GM18861 (cell line): ENCODE data around the gene KCTD17.

Source experiments
- ATAC-seq: cut with Tn5 transposase; IDR thresholded peaks from one replicate; pipeline ENCODE4 v1.9.1; 2021; ENCODE audit not compliant: unreplicated experiment

KCTD17 gene, protein sequence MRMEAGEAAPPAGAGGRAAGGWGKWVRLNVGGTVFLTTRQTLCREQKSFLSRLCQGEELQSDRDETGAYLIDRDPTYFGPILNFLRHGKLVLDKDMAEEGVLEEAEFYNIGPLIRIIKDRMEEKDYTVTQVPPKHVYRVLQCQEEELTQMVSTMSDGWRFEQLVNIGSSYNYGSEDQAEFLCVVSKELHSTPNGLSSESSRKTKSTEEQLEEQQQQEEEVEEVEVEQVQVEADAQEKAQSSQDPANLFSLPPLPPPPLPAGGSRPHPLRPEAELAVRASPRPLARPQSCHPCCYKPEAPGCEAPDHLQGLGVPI

GRCh38 chr22:37051391-37052385 is at the start of gene KCTD17:
KCTD17 (plus strand) TSS chr22:37051742; CDS start chr22:37051761, 19 bp downstream.
- ATAC-seq, result peak; percentile 45

DNA sequence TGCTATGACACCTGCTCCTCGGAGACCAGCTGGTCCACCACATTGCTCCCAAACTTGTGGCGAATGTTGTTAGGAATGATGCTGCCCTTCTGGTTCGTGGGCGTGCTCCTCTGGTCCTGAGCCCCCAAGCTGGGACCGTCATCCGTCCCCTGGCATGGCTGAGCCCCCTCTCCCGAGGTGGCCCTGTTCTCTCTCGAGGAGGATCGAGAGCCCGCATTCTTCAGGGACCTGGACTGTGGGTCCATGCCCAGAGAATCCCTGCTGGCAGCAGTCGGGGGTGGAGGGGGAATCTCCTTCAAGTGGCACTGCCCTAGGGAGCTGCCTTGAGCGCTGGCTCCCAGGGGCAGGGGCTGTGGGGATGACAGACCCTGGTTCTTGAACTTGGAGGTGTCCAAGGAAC is 49.7 kb upstream of the KCTD17 start:
- no peak for ATAC-seq

- ATAC-seq, result no peak
Measured at GRCh38 chr22:37002633-37003032, 48.9 kb upstream of the KCTD17 start.

GRCh38 chr22:37007651-37008050 is 43.9 kb upstream of the KCTD17 start:
- no peak for ATAC-seq

DNA sequence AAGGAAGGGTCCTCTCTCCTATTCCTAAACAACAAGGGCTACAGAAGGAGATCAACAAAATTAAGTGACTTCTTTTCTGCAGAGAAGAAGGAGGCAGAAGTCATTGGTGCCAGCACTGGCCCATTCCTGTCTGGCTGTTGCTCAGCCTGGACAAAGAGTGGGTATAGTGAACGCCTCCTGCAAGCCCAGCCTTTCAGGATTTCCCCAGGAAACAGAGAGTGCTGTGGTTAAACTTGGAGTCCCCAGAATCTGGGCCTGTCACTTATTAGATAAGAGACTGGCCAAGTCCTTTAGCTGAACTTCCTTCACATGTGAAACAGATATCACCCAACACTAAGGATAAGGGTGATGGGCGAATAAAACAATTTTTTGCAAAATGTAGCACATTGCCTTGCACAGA is 43.2 kb upstream of the KCTD17 start:
- no peak for ATAC-seq

DNA sequence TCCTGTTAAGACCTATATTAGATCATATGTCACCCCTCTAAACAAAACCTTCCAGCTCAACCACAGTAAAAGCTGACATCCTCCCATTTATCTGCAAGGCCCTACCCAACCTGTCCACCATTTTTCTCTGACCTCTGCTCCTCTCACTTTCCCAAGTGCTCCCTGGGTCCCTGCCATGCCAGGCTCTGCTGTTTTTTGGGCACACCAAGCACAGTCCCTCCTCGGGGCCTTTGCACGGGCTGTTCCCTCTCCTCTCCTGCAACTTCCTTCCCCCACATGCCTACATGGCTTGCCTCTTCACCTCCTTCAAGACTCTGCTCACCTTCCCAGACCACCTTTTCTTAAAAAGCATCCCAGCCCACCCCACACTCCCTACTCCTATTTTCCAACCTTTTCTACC is 42.1 kb upstream of the KCTD17 start:
- ATAC-seq, result no peak

DNA sequence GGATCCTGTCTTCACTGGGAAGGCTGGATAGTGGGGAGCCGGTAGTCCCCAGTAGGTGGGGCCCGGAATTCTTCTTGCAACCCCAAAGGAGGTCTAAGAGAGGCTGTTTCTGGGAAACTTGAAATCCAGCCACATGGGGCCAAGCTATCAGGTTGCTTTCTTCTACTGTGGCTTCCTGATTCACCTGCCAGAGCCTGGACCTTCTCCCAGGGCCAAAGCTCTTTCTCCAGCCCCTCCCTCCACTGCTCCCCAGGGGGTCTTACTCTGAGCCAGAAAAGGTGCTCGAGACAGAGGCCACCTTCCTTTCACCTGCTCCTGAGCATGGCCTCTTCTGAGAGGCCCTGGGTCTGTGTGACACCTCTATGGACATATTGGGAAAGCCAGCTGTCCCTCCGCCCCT is 41.4 kb upstream of the KCTD17 start:
- ATAC-seq, result no peak

DNA sequence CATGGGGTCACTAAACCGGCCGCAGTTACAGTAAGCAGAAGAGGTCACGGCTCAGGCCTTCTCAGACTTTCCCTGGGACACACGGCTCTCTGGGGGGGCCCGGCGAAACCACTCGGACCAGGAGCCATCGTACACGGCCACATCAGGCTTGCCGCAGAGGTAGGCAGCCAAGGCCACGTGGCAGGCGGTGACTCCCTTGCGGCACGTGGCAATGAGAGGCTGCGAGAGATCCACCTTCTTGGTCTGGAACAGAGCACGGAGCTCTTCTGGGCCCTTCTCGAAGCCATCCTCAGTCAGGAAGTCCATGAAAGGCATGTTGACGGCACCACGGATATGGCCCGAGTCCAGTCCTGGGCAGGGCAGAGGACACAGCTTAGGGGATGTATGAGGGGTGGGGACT is 40.6 kb upstream of the KCTD17 start:
- no peak for ATAC-seq

DNA sequence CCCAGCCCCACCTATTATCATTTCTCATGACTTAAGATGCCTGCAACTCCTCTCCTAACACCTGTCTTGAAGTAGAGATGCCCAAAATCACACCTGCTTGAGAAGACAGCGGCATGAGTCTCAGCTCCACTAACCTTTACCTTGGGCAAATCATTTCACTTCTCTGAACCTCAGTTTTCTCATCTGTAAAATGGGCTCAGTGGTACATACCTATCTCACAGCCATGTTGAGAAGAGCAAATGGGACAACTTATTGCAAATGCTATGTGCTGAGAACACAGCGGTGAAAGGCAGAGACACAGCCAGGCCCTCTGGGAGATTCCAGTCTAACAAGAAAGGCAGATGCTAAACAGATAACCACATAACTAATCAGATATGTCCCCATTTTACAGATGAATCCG is 40.1 kb upstream of the KCTD17 start:
- ATAC-seq, result no peak

DNA sequence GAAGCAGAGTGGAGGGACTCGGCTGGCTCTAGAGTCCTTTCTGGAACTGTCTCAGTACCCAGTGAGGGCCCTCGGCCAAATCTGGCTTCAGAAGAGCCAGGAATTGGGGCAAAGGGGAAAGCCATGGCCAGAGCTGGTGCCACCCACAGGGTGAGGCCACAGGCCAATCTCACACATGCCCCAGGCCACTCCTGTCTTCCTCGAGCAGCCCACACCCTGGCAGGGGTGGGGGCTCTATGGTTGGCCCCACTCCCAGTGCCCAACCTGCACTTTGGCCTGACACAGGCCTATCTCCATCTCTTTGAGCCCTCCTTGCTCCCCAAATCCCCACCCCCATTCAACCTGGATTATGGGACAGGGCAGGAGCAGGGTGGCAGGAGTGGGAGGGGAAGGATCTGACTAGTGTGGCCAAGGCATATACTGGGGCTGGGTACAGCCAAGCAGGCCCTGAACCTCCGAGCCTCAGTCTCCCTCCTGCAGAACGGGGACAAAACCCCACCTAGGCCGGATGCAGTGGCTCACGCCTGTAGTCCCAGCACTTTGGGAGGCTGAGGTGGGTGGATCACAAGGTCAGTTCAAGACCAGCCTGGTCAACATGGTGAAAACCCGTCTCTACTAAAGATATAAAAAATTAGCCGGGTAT is 39.2 kb upstream of the KCTD17 start:
- no peak for ATAC-seq

GRCh38 chr22:37012956-37013355 is 38.6 kb upstream of the KCTD17 start:
- no peak for ATAC-seq

GRCh38 chr22:37014415-37014806 is 37.1 kb upstream of the KCTD17 start:
- no peak for ATAC-seq

DNA sequence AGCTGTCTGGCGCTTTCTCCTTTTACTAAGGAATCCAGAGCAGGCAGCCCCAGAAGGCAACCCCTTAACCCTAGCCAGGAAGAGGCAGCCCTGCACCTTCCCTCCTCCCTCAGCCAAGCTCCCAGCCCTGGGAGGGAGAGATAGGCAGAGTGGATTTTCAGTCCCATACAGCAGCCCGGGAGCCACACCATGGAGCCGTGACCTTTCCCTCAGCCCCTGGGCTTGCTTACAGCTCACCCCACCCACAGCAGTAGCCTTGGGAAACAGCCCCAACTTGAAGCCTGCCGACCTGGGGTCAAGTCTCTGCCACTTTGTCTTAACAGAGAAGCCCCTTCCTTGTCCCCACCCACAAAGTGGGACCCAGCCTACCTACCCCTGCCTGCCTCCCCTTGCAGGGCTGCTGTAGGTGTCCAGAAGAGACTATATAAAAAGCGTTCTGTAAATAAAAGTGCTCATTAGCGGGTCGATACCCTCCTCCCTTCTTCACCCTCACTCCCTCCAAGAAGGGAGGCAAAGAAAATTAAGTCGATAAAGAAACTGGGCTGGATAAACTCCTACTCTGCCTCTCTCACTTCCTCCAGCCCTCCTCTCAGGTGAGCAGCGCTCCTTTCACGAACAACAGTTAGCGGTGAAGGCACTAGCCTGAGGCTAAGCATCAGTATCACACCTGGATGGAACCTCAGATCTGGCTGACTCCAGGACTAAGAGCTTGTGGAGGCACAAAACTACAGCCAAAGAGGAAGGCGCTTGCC is 36.5 kb upstream of the KCTD17 start:
- ATAC-seq, result no peak

DNA sequence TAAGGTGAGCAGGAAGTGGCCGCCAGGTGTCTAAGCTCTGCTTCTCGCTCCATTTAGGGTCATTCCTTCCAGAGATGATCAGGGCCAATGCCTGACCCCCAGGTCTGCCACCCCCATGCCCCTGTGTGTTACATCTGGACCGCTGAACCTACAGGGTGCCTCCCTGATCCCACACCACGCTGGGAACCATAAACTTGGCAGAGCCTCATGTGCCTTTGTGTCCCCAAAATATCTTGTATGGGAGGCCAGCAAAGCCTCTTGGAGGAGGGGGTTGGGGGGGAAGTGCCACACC is 36.0 kb upstream of the KCTD17 start:
- no peak for ATAC-seq

DNA sequence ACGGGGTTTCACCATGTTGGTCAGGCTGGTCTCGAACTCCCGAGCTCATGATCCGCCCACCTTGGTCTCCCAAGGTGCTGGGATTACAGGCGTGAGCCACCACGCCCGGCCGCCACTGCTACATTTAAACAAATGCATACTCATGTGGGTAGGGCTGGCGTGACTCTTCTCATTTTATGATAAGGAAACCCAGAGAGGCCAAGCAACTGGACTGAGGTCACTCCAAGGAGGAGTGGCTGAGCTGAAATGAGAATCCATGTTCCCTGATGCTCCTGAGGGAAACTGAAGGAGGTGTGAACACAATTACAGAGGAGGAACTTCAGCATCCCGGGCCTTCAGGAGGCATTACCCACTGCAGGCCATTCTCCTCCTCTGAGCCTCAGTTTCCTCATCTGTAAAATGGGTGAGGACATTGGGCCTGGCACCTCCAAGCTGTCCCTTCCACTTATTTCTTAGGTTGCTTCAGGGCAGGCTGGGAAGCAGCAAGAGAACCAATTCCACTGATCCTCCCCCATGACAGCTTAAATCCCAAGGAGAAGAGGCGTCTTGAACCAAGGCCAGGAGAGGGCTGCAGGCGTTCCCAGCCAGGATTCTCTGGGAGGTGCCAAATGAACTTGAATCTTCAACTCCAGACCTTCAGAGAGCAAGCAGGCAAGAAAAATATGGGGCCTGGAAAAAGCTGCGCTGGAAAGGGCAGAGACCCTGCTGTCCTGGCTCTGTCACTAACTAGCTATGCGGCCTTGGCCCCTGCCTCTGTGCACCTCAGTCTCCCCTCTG is 35.2 kb upstream of the KCTD17 start:
- ATAC-seq, result no peak

DNA sequence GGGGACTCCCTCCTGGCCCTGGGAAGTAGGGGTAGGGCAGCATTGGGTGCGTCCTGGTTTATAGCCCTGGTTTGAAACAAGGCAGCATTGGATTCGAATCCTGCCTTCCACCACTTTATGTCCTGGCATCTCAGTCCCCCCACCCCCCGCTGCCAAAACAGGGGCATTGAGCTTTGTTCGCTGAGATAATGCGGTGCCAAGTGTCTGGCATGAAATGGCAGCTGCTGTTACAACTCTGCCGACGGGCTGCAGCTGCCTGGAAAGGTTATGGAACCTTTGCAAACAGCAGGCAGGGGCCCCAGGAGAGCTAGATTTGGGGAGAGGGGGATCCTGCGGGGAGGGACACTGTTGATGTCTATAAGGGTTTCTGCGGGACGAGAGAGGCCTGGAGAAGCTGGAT is 34.2 kb upstream of the KCTD17 start:
- no peak for ATAC-seq

GRCh38 chr22:37018086-37018814 is 33.3 kb upstream of the KCTD17 start:
- no peak for ATAC-seq

DNA sequence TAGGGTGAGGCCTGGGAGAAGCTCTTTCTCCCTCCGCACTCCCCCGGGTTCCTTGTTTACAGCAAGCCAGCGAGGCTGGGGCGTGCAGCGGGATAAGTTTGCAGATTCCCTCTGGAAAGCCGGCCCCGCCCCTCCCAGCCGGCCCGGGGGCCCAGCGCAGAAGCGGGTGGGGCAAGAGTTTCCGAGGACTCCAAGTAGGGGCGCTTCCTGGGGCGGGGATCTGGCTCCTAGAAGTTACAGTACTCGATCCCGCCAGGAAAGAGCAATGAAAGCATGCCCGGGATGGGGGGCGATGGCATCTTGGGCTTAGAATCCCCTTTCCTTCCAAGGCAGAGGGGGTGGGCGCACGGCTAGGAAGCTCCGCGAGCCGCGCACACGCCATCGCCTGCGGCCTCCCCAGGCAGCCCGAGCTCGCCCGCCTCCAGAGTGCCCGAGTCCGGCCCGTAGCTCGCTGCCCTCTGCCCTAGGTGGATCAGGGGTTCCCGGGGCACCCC is 32.7 kb upstream of the KCTD17 start:
- peak; percentile 28 for ATAC-seq
